PC-3 (cell line): ENCODE data around the gene NSA2.

ENCODE experiments used
- EZH2 ChIP-seq: fragments of 300-600 bp; sonication (generic); IDR thresholded peaks from one replicate; pipeline ENCODE4 v1.6.1; 2017; ENCODE audit warnings: antibody characterized with exemption, mild to moderate bottlenecking, low read length; ENCODE audit not compliant: unreplicated experiment
- TF ChIP-seq, protein P1 (sequence below): fragments of 300-600 bp; sonication (generic); conservative IDR thresholded peaks from 2 replicates; pipeline ENCODE4 v1.5.1; 2017; ENCODE audit warnings: antibody characterized with exemption, low read depth, mild to moderate bottlenecking, low read length

- TF ChIP-seq, protein P1, sequence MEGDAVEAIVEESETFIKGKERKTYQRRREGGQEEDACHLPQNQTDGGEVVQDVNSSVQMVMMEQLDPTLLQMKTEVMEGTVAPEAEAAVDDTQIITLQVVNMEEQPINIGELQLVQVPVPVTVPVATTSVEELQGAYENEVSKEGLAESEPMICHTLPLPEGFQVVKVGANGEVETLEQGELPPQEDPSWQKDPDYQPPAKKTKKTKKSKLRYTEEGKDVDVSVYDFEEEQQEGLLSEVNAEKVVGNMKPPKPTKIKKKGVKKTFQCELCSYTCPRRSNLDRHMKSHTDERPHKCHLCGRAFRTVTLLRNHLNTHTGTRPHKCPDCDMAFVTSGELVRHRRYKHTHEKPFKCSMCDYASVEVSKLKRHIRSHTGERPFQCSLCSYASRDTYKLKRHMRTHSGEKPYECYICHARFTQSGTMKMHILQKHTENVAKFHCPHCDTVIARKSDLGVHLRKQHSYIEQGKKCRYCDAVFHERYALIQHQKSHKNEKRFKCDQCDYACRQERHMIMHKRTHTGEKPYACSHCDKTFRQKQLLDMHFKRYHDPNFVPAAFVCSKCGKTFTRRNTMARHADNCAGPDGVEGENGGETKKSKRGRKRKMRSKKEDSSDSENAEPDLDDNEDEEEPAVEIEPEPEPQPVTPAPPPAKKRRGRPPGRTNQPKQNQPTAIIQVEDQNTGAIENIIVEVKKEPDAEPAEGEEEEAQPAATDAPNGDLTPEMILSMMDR, result no peak
- TF ChIP-seq EZH2, result no peak
Measured at GRCh38 chr5:74765201-74765600, 1.8 kb upstream of the NSA2 start.
